Heart right ventricle (tissue), 16 donors: ENCODE measurements around the gene EIF1. TPM values are rescaled to one million over a fixed set of nuclear protein-coding genes. Genes with fewer than 3 reads are reported as not detected.
A peak's percentile ranks its signal among the peaks of the same experiment; 100 is the strongest.

Source experiments
- ATAC-seq, 8 donors: fragments of 200-7000 bp; cut with Tn5 transposase; one replicate each; pipeline ENCODE4 v1.9.1; 2020; ENCODE audit warnings: mild to moderate bottlenecking in 8 of 8, moderate library complexity in 8 of 8, moderate number of reproducible peaks in 1 of 8
- DNase-seq, 2 donors: peaks; one replicate each; pipeline ENCODE4 v3.0.0-alpha.2; 2020
- H3K27ac ChIP-seq, 10 donors: fragments of 200-600 bp; sonication (generic) in 2 of 10; one replicate each; pipeline versions ENCODE4 v1.5.0 to v1.8.0; 2020 to 2022; ENCODE audit warnings: mild to moderate bottlenecking in 3 of 10
- H3K27me3 ChIP-seq, 7 donors: fragments of 200-600 bp; one replicate each; pipeline ENCODE4 v1.8.0; 2021 to 2022; ENCODE audit warnings: mild to moderate bottlenecking in 2 of 7
- H3K36me3 ChIP-seq, 9 donors: fragments of 200-600 bp; sonication (generic) in 1 of 9; one replicate each; pipeline versions ENCODE4 v1.5.0 to v1.8.0; 2020 to 2022; ENCODE audit warnings: mild to moderate bottlenecking in 2 of 9
- H3K4me1 ChIP-seq, 9 donors: fragments of 200-600 bp; sonication (generic) in 1 of 9; one replicate each; pipeline versions ENCODE4 v1.5.0 to v1.8.0; 2020 to 2022; ENCODE audit warnings: mild to moderate bottlenecking in 4 of 9
- H3K4me3 ChIP-seq, 10 donors: fragments of 200-600 bp; sonication (generic) in 2 of 10; one replicate each; pipeline versions ENCODE4 v1.5.0 to v1.8.0; 2020 to 2022; ENCODE audit warnings: mild to moderate bottlenecking in 7 of 10, moderate library complexity in 2 of 10
- H3K9me3 ChIP-seq, 11 donors: fragments of 200-600 bp in 10 of 11; sonication (generic) in 2 of 11; one replicate each; pipeline versions ENCODE4 v1.5.0 to v1.8.0; 2013 to 2022; ENCODE audit warnings: mild to moderate bottlenecking in 2 of 11, control low read depth in 1 of 11, moderate library complexity in 1 of 11
- WGBS, 2 donors: extraction: QIAGEN DNeasy Blood & Tissue Kit; methylation state at CpG; one replicate each; pipeline ENCODE4 v1.1.7; 2013; ENCODE audit warnings: inconsistent platforms in 1 of 2; 5-methylcytosine and 5-hydroxymethylcytosine counted together
- intact Hi-C, 10 donors: fragments of 100-400 bp; cut with DNase I; formaldehyde crosslinking; loops; one replicate each; pipeline versions ENCODE4 v1.11.1 to v1.14.2; 2022
- polyA plus RNA-seq, 2 donors: library from polyadenylated mRNA; stranded (reverse); fragments of 200-250 nt; gene quantifications; one replicate each; pipeline ENCODE4 v1.2.3, GENCODE V29; 2013
- total RNA-seq, 10 donors: library from RNA; stranded (reverse); fragmentation: NEBNext Ultra II Directional in 3 of 10; extraction: Animal tissue kit (Norgen Biotek cat#: 25700) in 3 of 10; gene quantifications; one replicate each; pipeline versions ENCODE4 v1.2.1 to v1.2.4, GENCODE V29; 2021 to 2023
- TF ChIP-seq, protein P1 (sequence below), 9 donors: fragments of 200-600 bp; sonication (generic) in 2 of 9; IDR thresholded peaks; one replicate each; pipeline versions ENCODE4 v1.5.0 to v1.8.0; 2021 to 2022; ENCODE audit warnings: antibody characterized with exemption in 9 of 9, mild to moderate bottlenecking in 5 of 9, moderate library complexity in 1 of 9
- donor health status: Arrhythmogenic right ventricular cardiomyopathy.
- donor health status: ischemic (EF 13 %, LVEDD 7.1; RV severe dilation, severe dysfunction).
- donor health status: healthy with polysubstance abuse.
- donor health status: DM: no; HTN: yes; CAD: no.
- donor health status: DM: no; HTN: no; CAD: no.
- donor health status: ischemic (EF 25% LVEDD 6.9; RV normal size, moderate dysfunction).
- donor health status: ischemic (EF 25% LVEDD 5.7; RV mildly dilated, moderate dysfunction).
- donor health status: healthy.
- donor health status: DM: yes; HTN: yes; CAD: no.
- donor health status: Ischemic cardiomyopathy.
- donor health status: ischemic (EF 35%, LVEDD 5.7; RV mildly dilated, moderate dysfunction).
- donor health status: nonischemic (EF 11% LVEDD 7.7; RV severe dilation, severe dysfunction).
- donor health status: DM: yes; HTN: yes; CAD: no.
- donor health status: PGD.
- donor health status: ischemic (EF 29% LVEDD 5.4; RV normal size, mild dysfunction).
- donor health status: nonischemic (EF 23%, LVEDD 6.1; RV moderate dilation, normal function).

EIF1 gene
- total and polyA plus RNA-seq, 12 donors = 551 to 1,330 (median 1,272) TPM

DNA sequence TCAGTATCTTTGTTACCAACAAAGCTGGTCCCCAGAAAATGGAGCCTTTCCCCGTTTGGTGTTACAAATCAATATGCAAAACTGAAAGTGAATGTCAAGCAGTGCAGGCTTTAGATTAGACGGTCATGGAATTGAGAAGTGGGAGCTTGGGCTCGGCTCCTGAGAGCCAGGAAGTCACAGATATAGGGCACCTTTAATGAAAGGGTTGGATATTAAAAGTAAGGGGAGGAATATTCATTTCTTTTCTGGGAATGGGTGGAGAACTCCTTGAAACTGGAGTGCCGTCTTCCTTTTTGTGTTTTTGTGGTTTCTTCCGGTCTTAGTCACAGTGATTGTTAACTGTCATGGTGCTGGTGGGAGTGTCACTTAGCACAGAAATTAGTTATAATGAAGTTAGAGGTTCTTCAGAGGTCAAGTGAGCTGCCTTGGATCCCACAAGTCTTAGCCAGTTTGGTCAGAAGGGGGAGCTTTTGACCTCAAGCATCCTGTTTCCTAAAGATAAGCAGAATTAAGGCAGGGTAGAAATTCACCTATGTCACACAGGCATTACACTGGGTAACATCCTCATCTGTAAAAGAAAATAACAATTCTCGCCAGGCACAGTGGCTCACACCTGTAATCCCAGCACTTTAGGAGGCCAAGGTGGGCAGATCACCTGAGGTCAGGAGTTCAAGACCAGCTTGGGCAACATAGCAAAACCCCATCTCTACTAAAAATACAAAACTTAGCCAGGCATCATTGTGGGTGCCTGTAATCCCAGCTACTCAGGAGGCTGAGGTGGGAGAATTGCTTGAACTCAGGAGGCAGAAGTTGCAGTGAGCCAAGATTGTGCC lies 9.6 kb upstream of the EIF1 start:
- intact Hi-C loops = no loop called here
- Histone ChIP-seq H3K4me1 (peaks cover 0 to 39% (median 5%) of the 10 kb centered on the region in 9 donors), H3K27me3 (no peaks in the 10 kb centered on the region), H3K27ac (peak overlapping the region in 9 of 10 donors; percentile 73 to 87 (median 79)), H3K9me3 (no peaks in the 10 kb centered on the region), H3K4me3 (peak overlapping the region in 8 of 10 donors; percentile 8 to 48 (median 34)), H3K36me3 (no peaks in the 10 kb centered on the region)
- DNase-seq (peak in 1 of 2 donors; percentile 53), ATAC-seq (peak; percentile 52 to 92 (median 82))
- WGBS, 2 donors = 39 to 50% methylated on average over 6 of the region's 6 CpGs
- TF ChIP-seq, protein P1, sequence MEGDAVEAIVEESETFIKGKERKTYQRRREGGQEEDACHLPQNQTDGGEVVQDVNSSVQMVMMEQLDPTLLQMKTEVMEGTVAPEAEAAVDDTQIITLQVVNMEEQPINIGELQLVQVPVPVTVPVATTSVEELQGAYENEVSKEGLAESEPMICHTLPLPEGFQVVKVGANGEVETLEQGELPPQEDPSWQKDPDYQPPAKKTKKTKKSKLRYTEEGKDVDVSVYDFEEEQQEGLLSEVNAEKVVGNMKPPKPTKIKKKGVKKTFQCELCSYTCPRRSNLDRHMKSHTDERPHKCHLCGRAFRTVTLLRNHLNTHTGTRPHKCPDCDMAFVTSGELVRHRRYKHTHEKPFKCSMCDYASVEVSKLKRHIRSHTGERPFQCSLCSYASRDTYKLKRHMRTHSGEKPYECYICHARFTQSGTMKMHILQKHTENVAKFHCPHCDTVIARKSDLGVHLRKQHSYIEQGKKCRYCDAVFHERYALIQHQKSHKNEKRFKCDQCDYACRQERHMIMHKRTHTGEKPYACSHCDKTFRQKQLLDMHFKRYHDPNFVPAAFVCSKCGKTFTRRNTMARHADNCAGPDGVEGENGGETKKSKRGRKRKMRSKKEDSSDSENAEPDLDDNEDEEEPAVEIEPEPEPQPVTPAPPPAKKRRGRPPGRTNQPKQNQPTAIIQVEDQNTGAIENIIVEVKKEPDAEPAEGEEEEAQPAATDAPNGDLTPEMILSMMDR (IDR thresholded peaks at IDR 0.05) = peak in 6 of 9 donors; percentile 24 to 55 (median 36)

GRCh38 chr17:41679740-41680425 lies 8.8 kb upstream of the EIF1 start:
- Histone ChIP-seq H3K4me3 (no peak overlapping the region), H3K9me3 (no peaks in the 10 kb centered on the region), H3K36me3 (no peaks in the 10 kb centered on the region), H3K27ac (peak overlapping the region in 8 of 10 donors; percentile 65 to 87 (median 78)), H3K4me1 (peaks cover 0 to 39% (median 5%) of the 10 kb centered on the region in 9 donors), H3K27me3 (no peaks in the 10 kb centered on the region)
- no peak for ATAC-seq
- intact Hi-C loops = loop anchor here in 1 of 10 donors (10.0 kb wide), 1 partner anchor 1235 kb away; the partner anchor contains the start of gene IGFBP4
- 59 to 68% methylated on average over 5 of the region's 5 CpGs for WGBS, 2 donors
- DNase-seq = no peak
- TF ChIP-seq, protein P1 (IDR thresholded peaks at IDR 0.05) = no peak

- H3K27ac ChIP-seq = no peak overlapping the region
- intact Hi-C loops = loop anchor here in 1 of 10 donors (10.0 kb wide), 1 partner anchor 1236 kb away; the partner anchor contains the start of gene IGFBP4
- DNase-seq = no peak
- TF ChIP-seq, protein P1 (IDR thresholded peaks at IDR 0.05) = no peak
- no peak overlapping the region for H3K4me3 ChIP-seq
- no peak for ATAC-seq
- 84 to 86% methylated on average over 10 of the region's 10 CpGs for WGBS, 2 donors
- H3K9me3 ChIP-seq = no peaks in the 10 kb centered on the region
- H3K36me3 ChIP-seq = no peaks in the 10 kb centered on the region
- H3K27me3 ChIP-seq = no peaks in the 10 kb centered on the region
- peaks cover 0 to 39% (median 5%) of the 10 kb centered on the region in 9 donors for H3K4me1 ChIP-seq
These were observed 8.2 kb upstream of the EIF1 start for GRCh38 chr17:41680426-41681040.

GRCh38 chr17:41681776-41682175 lies 6.9 kb upstream of the EIF1 start:
- intact Hi-C loops = loop anchor here in 1 of 10 donors (10.0 kb wide), 1 partner anchor 1237 kb away; the partner anchor contains the start of gene IGFBP4
- H3K36me3 ChIP-seq = no peaks in the 10 kb centered on the region
- 88 to 89% methylated on average over 3 of the region's 3 CpGs for WGBS, 2 donors
- TF ChIP-seq, protein P1 (IDR thresholded peaks at IDR 0.05) = no peak
- no peaks in the 10 kb centered on the region for H3K27me3 ChIP-seq
- H3K27ac ChIP-seq = no peak overlapping the region
- no peaks in the 10 kb centered on the region for H3K9me3 ChIP-seq
- no peak for ATAC-seq
- peaks cover 0 to 30% (median 5%) of the 10 kb centered on the region in 9 donors for H3K4me1 ChIP-seq
- H3K4me3 ChIP-seq = no peak overlapping the region
- no peak for DNase-seq
